RCC 7860 (cell line): Measurements from ENCODE around the gene CGN.

ENCODE experiments used
- DNase-seq: peaks from one replicate; pipeline ENCODE4 v3.0.0-alpha.2; 2015; ENCODE audit warnings: low spot score
- FAIRE-seq: peaks from 2 replicates; lab custom pipeline; 2012; peaks lifted over from hg19 to GRCh38; lab: Jason Lieb, UNC

Gene CGN

GRCh38 chr1:151546011-151546925 lies 35.1 kb downstream of the CGN start:
- FAIRE-seq = no peak
- DNase-seq = no peak

DNA sequence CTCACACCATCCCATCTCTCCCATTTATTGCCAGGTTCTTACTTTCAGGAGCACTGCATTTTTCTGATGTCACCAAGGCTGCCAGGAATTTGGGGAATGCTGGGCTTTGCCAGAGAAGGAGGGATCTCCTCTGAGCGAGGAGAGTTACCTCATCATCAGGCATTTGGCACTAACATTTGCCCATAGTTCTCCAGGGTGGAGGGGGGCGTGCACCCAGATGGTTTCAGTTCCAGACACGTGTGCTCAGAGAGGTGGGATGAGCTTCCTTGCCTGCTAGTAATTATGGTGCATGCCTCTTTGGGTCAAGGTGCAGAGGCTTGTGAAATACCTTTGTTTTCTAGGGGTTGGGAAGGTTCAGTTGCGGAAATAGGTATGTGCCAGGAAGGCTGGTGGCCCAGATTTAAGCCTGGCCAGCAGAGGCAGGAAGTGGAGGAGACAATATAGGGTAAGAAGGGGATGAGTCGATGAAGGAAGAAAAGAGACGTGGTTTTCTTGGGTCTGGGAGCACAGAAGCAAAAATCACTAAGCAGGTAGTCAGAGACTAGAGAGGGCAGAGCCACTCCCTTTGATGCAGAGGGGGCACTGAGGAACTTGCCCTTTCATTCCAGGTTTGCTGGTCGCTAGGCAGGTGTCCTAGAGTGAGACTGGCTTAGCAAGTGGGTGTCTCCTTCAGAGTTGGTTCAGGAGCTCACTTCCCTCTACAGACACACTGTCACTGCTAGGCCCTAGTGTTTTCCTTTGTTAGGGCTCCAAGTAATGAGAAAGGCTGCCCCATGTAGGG lies 36.1 kb downstream of the CGN start:
- FAIRE-seq = peak; percentile 91
- peak; percentile 95 for DNase-seq

DNA sequence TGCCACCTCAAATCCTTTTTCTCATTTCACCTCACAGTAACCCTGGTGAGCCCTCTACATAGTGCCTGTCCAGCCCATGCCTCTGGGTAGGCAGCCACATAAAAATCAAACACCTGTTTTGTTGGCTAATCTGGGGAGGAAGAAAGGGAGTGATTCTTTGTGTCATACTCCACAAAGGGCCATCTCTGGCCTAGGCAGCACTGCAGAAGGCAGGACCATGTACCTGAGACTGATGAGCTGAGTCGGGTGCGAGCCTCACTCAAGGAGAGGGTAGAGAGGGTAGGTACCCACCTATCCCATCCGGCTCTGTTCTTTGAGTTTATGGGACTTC lies 36.7 kb downstream of the CGN start:
- FAIRE-seq (no peak), DNase-seq (no peak)

DNA sequence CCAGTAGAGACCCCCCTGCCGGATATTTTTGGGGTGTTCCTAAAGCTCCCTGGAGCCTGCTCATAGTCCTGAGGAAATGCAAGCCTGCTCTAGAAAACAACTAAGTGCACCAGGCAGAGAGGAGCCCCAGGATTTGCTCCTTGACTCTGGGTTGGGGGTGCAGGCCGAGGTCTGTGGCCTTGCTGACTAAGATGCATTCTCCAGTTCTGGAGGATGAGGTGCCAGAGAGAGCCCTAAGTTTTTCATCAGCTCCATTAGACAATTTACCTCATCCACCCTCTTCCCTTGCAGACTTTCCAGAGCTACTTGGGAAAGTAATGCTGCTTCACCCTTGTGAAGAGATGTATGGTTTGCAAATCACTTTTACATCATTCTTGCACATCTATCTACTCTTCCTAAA lies 38.0 kb downstream of the CGN start:
- DNase-seq (no peak), FAIRE-seq (no peak)

- peak; percentile 85 for FAIRE-seq
- peak; percentile 58 for DNase-seq
Observed at GRCh38 chr1:151553659-151554058, 42.5 kb downstream of the CGN start.

- no peak for FAIRE-seq
- DNase-seq = no peak
Observed at GRCh38 chr1:151556052-151556451, 44.9 kb downstream of the CGN start.

GRCh38 chr1:151562661-151563060 lies 51.5 kb downstream of the CGN start:
- FAIRE-seq = no peak
- no peak for DNase-seq

- DNase-seq (no peak), FAIRE-seq (no peak)
Observed at GRCh38 chr1:151563376-151563775, 52.2 kb downstream of the CGN start.

DNA sequence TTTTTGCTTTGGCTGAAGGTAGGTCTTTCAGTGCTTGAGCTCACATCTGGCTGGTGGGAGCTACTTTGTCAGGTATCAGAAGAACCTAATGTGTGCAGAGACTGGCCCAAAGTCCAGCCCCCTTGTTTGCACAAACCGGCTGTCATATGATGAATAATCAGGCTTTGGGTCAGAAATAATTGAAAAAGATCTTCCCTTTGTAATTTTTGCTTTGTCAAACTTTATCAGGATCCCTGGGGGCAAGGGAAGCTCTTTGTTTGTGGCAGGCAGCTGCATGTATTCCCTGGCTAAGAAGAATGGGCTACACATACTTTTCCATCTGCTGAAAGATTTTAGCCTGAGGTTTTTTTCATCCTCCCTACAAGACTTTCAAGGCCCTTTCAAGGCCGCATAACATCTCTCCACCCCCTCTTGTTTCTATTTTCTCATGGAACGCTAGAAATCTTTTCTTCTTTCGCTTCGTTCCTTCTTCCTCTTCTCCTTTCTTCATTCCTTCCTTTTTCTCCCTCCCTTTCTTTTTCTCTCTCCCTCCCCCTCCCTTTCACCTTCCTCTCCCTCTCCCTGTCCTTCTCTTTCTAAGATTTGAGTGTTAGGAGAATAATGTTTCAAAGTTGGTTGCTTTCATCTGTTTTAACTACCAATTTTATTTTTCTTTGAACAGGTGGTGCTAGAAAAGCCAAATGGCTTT lies 54.5 kb downstream of the CGN start:
- FAIRE-seq (no peak), DNase-seq (no peak)

DNA sequence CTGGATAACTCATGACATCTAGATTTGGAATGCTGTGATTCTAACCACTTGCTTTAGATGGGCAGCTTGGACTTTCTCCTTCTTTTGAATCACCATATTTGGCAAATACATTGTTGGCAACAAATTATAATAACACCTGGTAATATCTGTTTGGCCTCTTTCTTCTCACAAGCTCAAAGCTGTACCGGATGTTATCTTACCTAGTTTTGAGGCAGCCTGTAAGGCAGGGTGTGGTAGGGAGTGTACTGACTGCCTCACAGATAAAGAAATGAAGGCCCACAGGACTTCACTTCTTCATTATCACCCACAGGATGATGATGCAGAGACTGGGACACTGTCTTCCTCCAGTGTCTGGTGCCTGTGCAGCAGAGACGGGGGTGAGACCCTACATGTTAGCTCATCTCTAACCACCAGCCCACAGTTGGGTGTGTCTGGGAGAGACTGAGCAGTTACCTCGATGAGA lies 57.5 kb downstream of the CGN start:
- FAIRE-seq (no peak), DNase-seq (no peak)

DNA sequence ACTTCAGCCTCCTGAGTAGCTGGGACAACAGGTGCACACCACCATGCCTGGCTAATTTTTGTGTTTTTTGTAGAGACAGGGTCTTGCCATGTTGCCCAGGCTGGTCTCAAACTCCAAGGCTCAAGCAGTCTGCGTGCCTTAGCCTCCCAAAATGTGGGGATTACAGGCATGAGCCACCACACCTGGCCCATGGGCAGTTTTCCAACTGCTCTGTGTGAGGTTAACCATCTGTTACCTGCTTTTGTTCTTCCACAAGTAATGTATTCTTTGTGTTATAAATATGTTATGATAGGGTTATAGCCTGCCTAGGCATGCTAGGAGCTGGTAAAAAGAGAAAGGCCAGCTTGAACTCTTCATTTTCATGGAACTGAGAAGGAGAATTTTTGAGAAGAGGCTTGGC lies 59.6 kb downstream of the CGN start:
- no peak for DNase-seq
- FAIRE-seq = no peak

DNA sequence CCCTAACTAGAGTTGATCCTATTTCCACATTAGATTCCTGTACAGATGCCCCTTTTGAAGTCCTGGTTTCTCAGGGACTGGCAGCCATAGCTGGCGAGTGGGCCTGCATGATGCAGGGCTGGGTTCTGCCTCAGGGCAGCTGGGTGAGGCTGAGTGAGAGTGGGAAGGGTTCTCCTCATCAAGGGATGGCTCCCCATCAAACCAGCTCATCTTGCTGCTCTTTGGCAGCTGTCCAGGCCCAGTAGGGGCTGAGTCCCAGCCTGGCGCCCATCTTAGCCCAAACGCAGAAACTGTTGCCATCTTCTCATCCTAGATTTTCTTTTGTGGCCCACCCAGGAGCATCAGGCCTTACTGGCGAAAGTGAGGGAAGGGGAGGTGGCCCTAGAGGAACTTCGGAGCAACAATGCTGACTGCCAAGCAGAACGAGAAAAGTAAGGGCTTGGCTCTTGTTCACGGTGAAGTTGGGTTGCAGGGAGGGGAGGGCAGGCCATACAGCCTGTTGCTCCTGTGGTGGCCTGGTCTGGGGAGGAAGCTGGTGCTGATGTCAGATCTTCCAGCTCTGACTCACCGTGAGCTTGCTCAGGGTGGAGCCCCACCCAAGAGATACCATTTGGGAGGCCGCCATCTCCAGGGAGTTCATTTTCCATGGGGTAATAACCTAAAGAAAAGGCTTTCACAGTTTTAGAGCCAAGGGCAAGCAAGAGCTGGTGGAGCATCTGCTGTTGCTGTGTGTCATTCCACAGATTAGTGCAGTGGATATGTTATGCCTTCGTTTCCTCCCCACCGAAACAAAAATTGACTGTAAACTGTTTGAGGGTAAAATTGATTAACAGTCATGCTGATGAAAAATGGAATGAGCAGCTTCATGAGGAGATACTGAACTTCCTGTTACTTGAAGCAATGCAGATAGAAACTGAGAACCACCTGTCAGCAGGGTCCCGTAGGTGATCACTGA lies 63.7 kb downstream of the CGN start:
- FAIRE-seq = no peak
- DNase-seq = no peak

DNA sequence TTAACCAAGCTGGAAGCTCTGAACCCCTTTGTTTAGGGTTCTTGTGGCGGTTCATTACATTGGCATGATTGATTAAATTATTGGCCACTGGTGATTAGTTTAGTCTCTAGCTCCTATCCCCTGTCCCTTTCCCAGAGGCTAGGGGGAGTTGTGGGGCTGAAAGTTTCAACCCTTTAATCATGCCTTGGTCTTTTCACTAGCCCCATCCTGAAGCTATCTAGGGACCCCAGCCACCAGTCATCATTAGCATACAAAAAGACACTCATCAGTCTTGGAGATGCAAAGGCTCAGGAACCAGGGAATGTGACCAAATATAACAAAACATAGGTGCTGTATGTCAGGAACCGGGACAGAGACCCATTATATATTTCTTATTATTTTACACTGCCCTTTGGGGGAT lies 66.0 kb downstream of the CGN start:
- no peak for FAIRE-seq
- DNase-seq = no peak

DNA sequence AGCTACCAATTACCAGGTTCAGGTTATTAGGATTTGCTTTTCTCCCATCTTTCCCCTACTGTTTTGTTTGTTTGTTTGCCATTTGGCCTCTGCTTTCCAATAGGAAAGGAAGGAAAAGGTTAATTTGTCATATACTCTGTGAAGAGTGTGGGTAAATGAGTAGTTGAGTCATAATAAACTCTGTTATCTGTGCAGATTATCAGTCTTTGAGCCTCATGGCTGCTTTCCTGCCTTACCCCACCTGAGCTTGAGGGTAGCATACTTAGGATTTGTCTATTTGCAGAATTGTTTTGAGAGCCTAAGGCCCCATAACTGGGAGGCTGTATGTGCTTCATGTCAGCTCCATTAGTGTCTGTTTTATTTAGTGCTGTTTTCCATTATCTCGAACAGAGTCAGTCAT lies 67.8 kb downstream of the CGN start:
- DNase-seq (no peak), FAIRE-seq (no peak)

- FAIRE-seq (no peak), DNase-seq (peak; percentile 40)
Observed at GRCh38 chr1:151579436-151580225, 68.4 kb downstream of the CGN start.

DNA sequence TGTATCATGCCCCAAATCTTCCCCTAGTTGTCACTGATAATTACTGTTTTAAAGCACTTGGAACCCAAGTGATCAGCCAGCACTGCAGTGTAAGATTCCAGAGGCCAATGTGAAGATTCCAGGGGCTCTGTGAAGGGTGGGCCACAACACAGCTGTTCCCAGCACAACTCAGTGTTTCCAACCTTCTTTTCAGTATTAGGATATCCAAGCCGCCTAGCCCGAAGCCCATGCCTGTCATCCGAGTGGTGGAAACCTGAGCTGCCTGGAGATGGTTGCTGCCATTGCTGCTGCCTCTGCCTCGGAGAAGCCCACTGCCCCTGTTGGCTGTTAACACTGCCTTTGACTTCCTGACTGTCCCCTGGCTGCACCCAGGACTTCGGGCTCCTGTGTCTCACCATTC lies 70.3 kb downstream of the CGN start:
- FAIRE-seq (no peak), DNase-seq (no peak)

DNA sequence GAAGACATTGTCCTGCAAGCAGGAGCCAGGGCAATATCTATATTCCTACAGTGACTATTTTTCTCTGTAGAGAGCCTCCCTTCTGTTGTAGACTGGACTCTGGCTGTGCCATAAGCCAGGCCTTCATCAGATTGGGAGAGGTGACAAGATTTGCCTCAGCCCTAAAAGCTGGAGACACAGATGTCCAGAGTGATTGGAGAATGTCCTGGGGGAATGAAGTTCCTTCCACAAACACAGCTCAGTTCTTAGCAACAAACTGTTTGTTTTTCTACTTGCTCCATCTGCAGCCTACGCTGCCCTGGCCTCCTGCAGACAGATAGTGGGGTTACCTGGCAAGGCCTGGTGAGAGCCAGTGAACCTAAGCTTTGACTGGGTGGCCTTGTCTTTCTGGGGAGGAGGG lies 70.7 kb downstream of the CGN start:
- FAIRE-seq (no peak), DNase-seq (no peak)

DNA sequence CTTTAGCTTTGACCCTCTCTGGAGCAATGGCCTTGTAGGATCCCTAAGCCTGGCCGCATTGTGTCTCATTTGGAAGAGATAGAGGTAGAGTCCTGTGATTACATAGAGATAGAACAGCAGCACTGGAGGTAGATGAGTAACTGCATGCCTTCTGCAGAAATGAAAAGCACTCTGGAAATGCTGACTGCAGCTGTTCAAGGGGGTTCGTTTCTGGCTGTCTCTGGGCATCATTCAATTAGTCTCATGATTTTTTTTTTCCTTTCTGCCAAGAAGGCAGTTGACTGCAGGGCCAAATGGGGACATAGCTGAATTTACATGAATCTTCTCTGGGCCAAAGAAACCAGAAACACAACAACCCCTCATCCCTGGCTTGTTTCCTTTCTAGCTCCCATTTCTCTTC lies 72.6 kb downstream of the CGN start:
- FAIRE-seq = no peak
- no peak for DNase-seq

DNA sequence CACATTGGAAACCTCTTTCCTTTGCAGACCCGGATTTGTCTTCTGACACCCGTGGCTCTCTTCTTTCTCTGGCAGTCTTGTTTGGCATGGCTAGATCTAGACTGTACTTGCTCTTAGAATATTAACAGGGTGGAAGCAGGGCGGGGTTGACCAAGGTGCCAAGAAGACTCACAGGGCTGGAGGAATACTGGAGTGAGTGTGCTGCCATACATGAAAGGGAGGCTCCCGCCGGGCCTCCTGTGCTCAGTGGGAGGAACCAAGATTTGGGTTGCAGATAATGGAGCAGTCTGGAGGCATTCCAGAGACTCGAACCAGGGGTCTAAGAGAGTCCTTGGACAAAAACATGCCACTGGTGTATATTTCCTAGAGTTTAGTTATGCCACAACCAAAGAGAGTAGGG lies 73.1 kb downstream of the CGN start:
- FAIRE-seq (no peak), DNase-seq (no peak)

- DNase-seq (no peak), FAIRE-seq (no peak)
Observed at GRCh38 chr1:151584780-151585179, 73.6 kb downstream of the CGN start.
